Lung microvascular endothelial cell (primary cell): ENCODE results near the gene TPP2. TPM values are rescaled to one million over a fixed set of nuclear protein-coding genes. Genes with fewer than 3 reads are reported as not detected.

ENCODE experiments used
- DNase-seq, 2 donors: peaks; one replicate each; pipeline versions ENCODE4 v3.0.0 to v3.0.0-alpha.2; 2010; ENCODE audit warnings: low read depth in 2 of 2
- total RNA-seq: library from RNA; depleted of rRNA; stranded (reverse); fragments of >200 nt; gene quantifications from 2 replicates; pipeline ENCODE4 v1.2.1, GENCODE V29; 2014

Gene TPP2
- total RNA-seq, 1 donor from 2014 or later, result 34.7 TPM

DNA sequence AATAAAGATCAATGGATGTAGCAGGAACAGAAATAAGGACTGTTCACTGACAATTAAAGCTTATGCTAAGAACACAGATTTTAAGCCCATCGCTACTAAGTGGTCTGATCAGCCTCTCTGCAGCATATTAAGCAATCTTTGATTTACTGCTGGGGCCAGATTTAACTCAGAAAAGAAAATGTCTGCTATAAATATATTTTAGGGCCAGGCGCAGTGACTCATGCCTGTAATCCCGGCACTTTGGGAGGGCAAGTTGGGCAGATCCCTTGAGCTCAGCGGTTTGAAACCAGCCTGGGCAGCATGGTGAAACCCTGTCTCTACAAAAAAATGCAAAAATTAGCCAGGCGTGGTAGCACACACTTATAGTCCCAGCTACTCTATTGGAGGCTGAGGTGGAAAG, 55.1 kb downstream of the TPP2 start:
- no peak for DNase-seq

DNA sequence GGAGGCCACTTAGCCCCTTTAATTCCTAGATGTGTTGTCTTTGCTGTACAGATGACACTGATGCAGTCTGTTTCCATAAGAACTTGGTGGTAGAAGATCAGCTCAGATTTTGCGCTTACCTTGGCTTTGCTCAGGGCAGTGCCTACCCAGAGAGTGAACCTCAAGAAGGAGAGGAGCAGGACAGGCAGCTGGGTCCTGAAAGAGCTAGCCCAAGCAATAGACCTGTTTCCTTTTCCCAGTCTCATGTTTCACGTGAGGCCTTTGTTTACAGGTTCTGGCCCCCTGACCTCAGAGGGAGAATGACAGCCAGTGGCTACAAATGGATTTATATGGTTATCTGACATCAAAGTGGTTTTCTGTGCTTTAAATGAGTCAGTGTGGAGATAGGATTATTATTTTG, 58.0 kb downstream of the TPP2 start:
- DNase-seq, result peak in 1 of 2 donors; percentile 1

DNA sequence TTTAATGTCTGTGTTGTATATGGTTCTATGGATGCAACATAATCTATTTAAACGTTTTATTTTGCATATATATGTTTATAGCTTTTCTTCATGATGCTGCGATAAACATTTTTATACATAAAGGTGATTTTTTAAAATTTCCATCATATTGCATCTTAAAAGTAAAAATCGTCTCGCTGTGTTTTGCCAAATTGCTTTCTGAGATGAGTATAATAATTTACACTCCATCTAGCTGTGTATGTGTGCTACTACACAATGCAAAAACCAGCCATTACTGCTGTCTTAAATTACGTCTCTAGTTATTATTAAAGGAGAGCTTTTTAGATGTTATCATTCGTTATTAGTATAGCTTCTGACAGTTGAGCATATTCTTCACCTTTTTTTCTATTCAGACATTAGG, 60.8 kb downstream of the TPP2 start:
- DNase-seq, result no peak

DNA sequence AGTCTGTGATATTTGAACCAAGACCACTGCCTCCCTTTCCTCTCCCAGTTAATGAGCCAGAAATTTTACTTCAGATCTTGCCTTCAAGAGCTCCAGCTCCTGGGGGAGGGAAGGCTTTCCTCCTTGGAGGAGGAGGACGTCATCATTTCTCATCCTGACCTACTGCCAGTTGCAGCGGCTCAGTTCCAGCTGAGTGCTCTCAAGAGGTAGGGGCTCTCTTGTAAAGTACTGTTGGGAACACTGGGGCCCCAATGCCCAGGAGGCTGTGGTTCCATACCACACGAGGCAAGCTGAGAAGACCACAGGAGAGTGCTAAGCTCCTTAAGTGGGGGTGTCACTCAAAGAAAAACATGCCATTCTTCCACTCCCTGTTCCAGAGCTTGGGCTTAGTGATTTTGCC, 61.9 kb downstream of the TPP2 start:
- no peak for DNase-seq

DNA sequence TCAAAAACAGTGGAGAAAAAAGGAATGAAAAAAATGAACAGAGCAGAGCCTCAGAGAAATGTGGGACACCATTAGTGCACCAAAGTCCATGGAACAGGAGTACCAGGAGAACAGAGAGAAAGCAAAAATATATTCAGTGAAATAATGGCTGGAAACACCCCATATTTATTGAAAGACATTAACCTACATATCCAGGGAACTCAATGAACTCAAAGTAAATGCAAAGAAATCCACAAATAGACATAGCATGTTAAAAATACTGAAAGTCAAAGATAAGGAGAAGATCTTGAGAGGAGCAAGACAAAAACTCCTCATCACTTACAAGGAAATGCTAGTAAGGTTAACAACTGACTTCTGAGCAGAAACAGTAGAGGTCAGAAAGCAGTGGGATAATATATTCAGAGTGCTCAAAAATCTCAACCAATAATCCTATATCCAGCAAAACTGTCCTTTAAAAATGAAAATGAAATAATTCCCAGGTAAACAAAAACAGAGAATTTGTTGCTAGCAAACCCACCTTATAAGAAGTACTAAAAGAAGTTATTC, 62.5 kb downstream of the TPP2 start:
- no peak for DNase-seq

DNA sequence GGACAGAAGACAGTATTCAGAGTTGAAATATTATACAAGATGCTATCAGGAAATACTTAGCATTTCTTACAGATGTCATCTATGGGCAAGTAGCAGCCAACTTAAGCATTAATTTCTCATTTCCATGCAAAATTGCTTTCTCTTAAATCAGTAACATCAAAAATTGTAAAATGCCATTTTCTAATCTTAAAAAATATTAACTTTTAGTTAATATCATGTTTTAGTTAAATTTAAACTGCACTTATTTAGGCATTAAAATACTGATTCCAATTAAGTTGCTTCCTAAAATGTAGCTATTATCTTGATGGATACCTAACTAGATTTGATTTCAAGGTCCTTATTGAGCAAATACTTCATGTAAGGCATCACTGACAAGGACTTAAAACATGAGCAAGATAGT, 70.2 kb downstream of the TPP2 start:
- DNase-seq, result no peak

DNA sequence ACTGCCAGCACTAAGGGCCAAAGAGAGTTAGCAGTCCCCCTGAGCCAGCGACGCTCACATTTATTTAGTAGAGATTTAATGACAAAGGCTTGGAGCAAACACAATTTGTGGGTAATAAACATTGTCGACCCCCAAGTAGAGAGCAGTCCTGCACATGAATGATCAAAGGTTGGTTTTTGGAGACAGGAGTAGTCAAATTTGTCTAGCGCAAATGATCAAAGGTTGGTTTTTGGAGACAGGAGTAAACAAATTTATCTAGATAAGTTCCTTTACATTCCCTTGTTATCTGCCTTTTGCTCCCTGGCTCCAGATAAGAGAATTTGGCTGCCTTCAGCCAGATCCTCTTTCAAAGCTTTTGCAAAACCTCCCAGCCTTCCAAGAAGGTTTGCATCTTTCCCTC, 71.1 kb downstream of the TPP2 start:
- DNase-seq, result no peak

DNA sequence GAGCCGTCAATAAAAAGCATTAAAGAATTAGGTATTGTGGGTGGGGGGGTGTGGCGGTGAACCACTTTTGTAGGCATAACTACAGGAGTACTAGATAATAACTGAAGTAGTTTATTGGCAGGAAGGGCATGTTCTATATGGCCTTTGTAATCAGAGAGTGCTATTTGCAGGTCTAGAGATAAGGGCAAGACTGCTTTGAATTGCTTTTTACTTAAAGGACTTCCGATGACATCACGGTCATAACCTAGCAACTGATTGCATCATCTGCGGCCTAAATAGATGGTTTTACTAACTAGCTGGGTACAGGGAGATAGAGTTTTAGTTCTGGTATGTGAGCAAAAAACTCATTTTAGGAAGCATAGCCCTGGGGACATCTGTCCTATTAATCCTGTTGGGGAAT, 73.3 kb downstream of the TPP2 start:
- DNase-seq, result no peak

DNA sequence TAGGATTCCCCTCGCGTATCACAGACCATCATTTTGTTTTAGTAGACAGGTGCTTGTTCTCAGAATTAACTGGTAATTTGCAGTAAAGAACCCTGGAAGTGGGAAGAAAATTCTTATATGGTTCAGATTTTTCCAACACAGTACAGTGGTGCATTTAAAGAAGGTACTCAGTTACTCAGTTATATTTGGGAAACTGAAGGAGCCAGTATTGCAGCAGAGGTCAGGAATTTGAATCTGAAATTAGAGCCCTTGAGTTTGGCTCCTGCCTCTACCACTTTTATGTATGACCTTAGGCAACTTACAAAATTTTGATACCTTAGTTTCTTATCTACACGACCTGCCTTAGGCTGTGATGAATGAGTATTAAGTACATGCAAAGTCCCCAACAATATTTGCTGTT, 78.3 kb downstream of the TPP2 start:
- DNase-seq, result no peak

DNA sequence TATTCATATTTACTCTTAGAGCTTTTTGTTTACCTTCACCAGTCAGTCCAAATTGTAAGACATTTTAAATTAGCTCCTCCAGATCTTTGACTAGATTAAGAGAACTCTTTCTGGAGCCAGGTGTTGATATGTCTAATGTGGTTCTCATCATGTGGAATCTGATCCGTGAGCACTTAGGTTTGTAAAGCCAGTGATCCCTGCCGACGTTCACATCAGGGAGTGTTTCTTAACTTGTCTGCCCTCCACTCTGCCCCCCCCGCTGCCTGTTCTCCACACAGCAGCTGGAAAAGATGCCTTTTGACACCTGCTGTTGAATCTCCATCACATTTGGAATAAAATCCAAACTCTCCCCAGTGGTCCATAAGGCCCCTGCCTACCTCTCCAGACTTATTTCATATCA, 80.3 kb downstream of the TPP2 start:
- DNase-seq, result no peak

DNA sequence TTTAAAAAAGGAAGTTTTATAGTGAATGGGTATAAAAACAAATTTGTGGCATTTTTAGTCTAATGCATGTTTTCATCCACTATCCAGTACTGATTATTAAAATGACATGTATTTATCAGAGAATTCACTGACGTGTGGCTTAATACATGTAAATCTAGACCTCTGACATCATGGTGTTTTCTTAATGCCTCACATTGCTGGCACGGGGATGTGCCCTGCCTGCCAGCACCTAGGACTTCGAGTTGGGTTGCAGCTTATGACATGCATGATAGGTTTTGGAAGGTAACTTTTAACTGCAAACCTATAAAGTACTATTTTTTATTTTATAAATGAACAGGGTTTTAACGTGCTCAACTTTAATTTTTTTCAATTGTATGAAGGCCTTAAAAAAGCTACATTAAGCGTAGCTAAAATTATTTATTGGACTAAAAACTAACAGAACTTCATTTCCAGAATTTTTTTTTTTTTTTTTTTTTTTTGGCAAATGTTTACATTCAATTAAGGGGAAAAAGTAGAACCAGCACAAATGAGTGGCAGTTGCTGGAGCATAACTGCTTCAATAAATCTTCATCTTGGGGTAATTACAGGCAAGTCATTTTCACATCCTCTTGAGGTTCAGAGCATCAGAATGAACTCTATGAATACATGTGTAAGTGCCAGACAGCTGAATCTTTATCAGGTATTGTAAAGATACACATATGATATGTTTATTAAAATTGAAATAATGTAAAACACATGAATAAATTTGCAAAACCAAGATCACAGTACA, 81.7 kb downstream of the TPP2 start:
- no peak for DNase-seq

DNA sequence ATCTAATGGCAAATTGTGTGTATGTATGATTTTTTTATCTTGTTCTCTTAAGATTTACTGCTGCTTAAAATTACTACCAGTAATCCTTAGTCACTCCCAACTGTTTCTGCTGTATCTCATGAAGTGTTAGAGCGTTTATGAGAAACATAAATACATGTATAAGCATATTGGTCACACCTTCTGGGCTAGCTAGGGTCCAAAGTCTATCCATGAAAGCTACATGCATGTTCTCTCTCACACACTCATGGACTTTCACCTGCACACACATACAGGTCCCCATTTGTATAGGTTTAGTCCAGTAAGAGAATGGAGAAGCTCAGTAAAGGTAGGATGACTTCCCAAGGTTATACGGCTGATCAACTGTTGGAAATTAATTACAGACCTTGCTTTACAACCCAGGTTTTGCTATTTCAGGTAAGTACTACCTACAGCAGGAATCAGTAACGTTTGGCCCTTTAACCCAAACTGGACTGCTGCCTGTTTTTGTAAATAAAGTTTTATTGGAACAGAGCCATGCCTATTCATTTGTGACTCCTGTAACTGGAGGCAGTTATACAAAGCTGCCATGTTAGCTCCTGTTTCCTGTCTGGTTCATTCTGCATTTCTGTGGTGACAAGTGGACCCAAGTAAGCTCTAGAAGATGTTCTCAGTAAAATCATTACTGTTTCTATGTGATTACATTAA, 82.8 kb downstream of the TPP2 start:
- no peak for DNase-seq

DNA sequence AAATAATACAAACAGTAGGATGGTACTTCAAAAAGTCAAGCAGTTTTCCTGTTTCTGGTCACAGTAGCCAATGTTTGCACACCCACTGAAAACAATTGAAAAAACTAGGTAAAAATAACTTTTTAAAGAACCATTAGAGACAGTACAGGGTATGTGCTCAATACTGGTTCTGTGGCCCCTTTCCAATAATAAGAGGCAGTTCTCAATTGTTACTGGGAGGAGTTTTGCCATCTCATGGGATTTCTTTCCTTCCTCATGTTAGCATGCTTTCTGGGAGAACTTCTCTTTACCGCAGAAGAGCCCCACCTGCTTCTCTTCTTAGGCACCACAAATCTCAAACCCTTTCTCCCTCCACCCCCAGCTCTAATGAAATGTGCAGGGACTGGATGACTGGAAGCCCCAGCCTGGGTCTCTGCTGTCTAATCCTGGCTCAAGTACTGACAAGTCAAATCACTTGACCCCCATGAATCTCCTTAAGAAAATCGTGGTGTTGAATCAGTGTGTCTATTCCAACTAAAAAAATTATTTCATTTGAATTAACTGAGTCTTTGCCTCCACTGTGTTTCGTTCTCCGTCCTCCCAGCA, 83.4 kb downstream of the TPP2 start:
- no peak for DNase-seq

DNA sequence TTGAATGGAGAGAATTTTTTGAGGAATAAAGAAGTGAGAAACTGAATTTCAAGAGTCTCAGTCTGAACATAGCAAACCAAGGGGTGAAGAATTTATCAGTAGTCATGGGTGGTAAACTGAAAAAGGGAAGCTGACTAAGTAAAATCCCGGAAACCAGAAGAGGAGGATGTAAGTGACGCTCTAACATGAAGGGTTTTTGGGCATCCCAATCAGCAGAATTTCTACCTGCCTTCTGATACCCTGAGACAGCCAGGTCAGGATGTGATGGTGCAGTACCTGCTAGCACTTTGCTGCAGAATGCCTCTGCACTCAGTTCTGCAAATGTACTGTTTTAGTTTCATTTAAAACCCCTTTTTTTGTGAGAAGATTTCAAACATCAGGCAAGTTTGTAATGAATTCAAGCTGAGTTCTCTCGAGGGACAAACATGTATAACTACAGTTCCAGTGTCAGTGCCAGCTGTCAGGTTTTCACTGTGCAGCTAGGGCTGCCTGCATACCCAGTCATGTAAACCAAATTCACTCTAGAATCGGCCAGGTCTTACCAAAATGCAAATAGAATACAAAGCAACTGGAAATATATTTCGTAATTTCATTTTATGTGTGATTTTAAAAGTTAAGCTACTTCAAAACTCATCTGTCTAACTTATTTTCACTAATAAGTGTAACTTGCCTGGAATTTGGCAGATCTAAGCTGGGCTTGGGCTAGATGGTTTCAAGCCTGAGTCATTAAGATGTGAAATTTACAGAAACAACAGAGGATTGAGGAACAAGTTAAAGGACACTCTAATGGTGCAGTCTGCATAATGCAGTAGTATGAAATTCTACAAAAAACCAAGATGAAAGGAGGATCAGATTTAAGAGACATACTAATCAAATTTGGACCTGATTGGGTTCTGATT, 84.3 kb downstream of the TPP2 start:
- DNase-seq, result no peak

DNA sequence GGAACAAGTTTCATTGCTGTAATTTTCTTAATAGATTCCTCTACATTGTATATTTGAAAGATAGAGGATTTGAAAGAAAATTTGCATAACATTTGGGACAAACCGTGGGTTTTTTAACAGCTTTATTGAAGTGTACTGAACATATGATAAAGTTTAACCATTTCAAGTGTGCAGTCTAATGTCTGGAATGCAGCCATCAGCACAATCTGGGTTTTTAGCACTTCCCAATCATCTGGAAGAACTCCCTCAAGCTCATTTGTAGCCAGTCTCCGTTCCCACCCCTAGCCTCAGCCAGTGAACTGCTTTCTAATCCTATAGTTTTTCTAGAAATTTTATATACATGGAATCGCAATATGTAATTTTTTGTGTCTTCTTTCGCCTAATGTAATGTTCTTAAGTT, 85.4 kb downstream of the TPP2 start:
- no peak for DNase-seq

DNA sequence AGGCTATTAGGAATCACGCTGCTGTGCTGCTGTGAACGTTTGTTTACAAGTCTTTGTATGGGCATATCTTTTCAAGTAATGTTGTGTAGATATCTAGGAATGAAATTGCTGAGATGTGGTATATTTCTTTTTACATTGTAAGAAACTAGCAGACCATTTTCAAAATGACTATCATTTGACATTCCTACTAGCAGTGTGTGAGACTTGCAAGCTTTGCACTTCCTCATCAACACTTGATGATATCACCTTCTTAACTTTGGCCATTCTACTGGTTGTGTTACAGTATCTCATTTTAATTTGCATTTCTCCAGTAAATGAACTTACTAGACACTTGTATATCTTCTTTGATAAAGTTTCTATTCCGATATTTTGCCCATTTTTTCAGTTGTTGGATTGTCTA, 85.9 kb downstream of the TPP2 start:
- no peak for DNase-seq

DNA sequence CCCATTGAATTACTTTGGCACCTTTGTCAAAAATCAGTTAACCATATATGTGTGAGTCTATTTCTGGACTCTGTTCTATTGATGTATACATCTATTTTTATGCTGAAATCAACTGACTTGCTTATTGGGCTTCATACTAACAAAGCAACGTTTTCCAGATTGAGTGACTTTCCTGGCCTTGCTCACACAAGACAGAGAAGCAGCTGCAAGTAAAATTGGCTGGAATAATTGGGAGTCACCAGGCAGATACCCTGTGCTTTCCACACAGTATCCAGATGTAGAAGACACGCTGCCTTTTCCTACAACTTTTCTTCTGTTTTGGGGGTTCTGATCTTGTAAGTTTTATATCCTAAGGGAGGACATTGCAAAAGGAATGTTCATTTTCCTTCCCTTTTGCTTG, 86.9 kb downstream of the TPP2 start:
- DNase-seq, result no peak

DNA sequence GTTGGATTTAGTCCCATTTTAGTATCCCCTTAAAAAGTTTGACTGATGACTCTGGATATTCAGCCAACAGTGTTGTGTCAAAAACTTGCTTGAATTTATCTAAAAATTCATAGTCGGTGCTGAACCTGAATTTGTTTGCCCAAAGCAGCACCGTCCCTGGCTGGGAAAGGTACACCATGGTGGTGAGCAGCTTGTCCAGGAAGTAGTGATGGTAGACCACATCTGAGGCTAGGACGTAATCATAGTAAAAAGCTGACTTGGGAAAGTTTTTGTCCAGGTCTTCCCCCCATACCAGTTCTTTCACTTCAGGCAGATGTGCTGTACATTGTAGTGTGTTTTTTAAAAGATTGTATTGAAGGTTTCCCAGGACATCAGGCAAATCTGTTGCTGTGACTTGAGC, 89.2 kb downstream of the TPP2 start:
- no peak for DNase-seq

DNA sequence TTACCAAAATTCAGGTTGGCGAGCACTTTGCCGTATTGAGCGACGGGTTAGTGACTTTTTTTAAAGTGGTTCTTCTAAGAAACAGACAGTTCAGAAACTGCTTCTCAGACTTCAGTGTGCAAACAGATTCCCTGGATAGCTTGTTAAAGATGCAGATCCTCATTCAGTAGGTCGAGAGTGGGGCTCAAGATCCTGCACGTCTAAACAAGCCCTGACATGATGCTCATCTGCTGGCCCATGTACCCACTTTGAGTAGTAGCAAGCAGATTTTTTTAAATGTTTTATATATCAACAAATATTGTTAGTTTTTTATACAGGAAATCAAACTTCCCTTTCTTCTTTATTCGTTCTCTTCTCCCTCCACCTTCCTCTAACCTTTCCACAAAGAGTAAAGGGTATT, 90.7 kb downstream of the TPP2 start:
- no peak for DNase-seq

DNA sequence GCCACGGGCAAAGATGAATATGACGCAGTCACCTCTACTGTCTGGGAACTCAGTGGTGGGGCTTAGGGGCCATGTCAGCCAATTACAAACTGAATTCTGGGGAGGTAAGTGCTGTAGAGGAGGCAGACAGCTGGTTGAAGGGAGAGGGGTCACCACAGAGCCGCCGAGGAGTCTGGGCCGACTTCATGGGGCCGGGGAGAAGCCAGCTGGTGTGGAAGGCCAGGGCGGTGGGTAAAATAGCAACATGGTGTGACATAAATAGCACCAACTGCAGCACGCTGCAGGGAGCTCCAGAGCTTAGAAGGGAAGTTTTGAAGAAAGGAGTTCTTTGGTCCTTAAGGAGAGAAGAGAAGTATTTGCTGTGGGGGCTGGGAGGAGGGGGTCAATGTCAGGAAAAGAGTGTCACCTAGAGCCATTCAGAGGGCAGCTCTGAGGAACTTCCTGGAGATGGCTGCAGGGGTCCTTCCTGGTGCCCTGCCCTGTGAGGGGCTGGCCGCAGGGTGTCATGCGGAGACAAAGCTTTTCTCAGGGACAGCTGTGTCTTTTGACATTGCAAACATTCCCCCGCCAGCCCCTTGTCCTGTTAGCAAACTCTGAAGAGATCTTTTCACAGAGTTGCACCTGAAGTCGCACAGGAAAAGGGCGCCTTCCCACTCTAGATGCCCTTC, 91.7 kb downstream of the TPP2 start:
- no peak for DNase-seq

DNA sequence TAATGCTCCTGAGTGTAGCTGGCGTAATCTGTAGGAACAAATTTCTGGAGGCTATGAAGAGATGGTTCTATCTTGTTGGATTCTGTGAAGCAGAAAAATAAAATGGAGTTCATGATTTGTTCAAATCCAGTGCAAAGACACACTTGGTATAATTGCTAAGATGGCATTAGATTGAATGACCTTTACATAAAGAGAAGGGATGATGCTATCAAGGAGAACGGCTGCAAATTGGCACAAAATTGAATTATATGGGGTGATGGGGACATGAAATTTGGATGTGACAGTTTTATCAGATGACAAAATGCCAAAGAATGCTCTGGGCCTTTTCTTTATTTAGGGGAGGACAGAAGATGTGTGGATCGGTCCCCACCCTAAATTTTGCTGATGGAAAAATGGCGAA, 94.1 kb downstream of the TPP2 start:
- no peak for DNase-seq
